Hematopoietic multipotent progenitor cell treated with erythropoietin and hydrocortisone succinate and interleukin-3 and kit ligand, for 8 days (in vitro differentiated cells): Measurements from ENCODE around the gene RBM47.
"Not testable (repeated sequence)": the region's sequence is repeated elsewhere in the genome, so short reads cannot be mapped to it uniquely, and the experiment has no call there.

Experiments used
- DNase-seq: peaks from one replicate; pipeline ENCODE4 v3.0.0-alpha.2; 2015

RBM47 gene

GRCh38 chr4:40481977-40482376, 147.7 kb downstream of the RBM47 start:
- DNase-seq: no peak

- DNase-seq: no peak
These were observed 149.4 kb downstream of the RBM47 start for GRCh38 chr4:40480291-40480690.

GRCh38 chr4:40479378-40479777, 150.3 kb downstream of the RBM47 start:
- DNase-seq: no peak

GRCh38 chr4:40475609-40476008, 154.1 kb downstream of the RBM47 start:
- no peak for DNase-seq

- DNase-seq: no peak
These were observed 155.9 kb downstream of the RBM47 start for GRCh38 chr4:40473578-40474388.

- DNase-seq: no peak
These were observed 157.7 kb downstream of the RBM47 start for GRCh38 chr4:40471923-40472322.

GRCh38 chr4:40466789-40467188, 162.9 kb downstream of the RBM47 start:
- DNase-seq: no peak

- no peak for DNase-seq
These were observed 167.3 kb downstream of the RBM47 start for GRCh38 chr4:40462326-40462725.

- no peak for DNase-seq
These were observed 167.8 kb downstream of the RBM47 start for GRCh38 chr4:40461879-40462278.

GRCh38 chr4:40461062-40461461, 168.6 kb downstream of the RBM47 start:
- no peak for DNase-seq

GRCh38 chr4:40458683-40459082, 171.0 kb downstream of the RBM47 start:
- no peak for DNase-seq

GRCh38 chr4:40458109-40458508, 171.6 kb downstream of the RBM47 start:
- DNase-seq: no peak

- DNase-seq: no peak
These were observed 174.2 kb downstream of the RBM47 start for GRCh38 chr4:40455340-40455902.

GRCh38 chr4:40454816-40455215, 174.8 kb downstream of the RBM47 start:
- no peak for DNase-seq

- DNase-seq: no peak
These were observed 175.8 kb downstream of the RBM47 start for GRCh38 chr4:40453912-40454311.

- DNase-seq: no peak
These were observed 180.8 kb downstream of the RBM47 start for GRCh38 chr4:40448875-40449274.

- no peak for DNase-seq
These were observed 182.8 kb downstream of the RBM47 start for GRCh38 chr4:40446839-40447238.

GRCh38 chr4:40446261-40446750, 183.4 kb downstream of the RBM47 start:
- DNase-seq: not testable (repeated sequence)

GRCh38 chr4:40445671-40446070, 184.0 kb downstream of the RBM47 start:
- DNase-seq: no peak

- no peak for DNase-seq
These were observed 188.2 kb downstream of the RBM47 start for GRCh38 chr4:40441430-40441829.

GRCh38 chr4:40439519-40439918, 190.1 kb downstream of the RBM47 start:
- DNase-seq: no peak

GRCh38 chr4:40438384-40439026, 191.2 kb downstream of the RBM47 start:
- no peak for DNase-seq

- DNase-seq: no peak
These were observed 191.8 kb downstream of the RBM47 start for GRCh38 chr4:40437741-40438383.
